Uterus (tissue), 4 donors: ENCODE data around the gene SORBS1. TPM values are rescaled to one million over a fixed set of nuclear protein-coding genes. Genes with fewer than 3 reads are reported as not detected.

Experiments
- DNase-seq, 2 donors: peaks; one replicate each; pipeline ENCODE4 v3.0.0-alpha.2; 2019 to 2020
- H3K27ac ChIP-seq, 2 donors: fragments of 200-600 bp; sonication (generic); 1 replicate in 1 of 2; 2 replicates in 1 of 2; pipeline ENCODE4 v1.5.1; 2016 to 2018
- H3K27me3 ChIP-seq, 2 donors: fragments of 200-600 bp; sonication (generic); one replicate each; pipeline ENCODE4 v1.5.1; 2018 to 2019; ENCODE audit warnings: control low read depth in 1 of 2
- H3K36me3 ChIP-seq, 2 donors: fragments of 200-600 bp; sonication (generic); one replicate each; pipeline ENCODE4 v1.5.1; 2019; ENCODE audit warnings: control low read depth in 1 of 2
- H3K4me1 ChIP-seq, 2 donors: fragments of 200-600 bp; sonication (generic); one replicate each; pipeline ENCODE4 v1.5.1; 2018 to 2019; ENCODE audit warnings: control low read depth in 1 of 2
- H3K4me3 ChIP-seq, 2 donors: fragments of 200-600 bp; sonication (generic); 1 replicate in 1 of 2; 2 replicates in 1 of 2; pipeline ENCODE4 v1.5.1; 2018 to 2019; ENCODE audit warnings: mild to moderate bottlenecking in 1 of 2
- H3K9me3 ChIP-seq, 2 donors: fragments of 200-600 bp; sonication (generic); one replicate each; pipeline ENCODE4 v1.5.1; 2019; ENCODE audit warnings: control low read depth in 1 of 2
- POLR2A ChIP-seq, 2 donors: fragments of 450-650 bp; IDR thresholded peaks; one replicate each; pipeline ENCODE4 v1.6.1; 2016; ENCODE audit warnings: antibody characterized with exemption in 2 of 2, mild to moderate bottlenecking in 1 of 2, moderate library complexity in 1 of 2
- intact Hi-C: fragments of 100-400 bp; cut with DNase I; formaldehyde crosslinking; loops from one replicate; pipeline ENCODE4 v1.15.1; 2023; ENCODE audit warnings: low total_unique reads
- total RNA-seq, 4 donors: library from RNA; depleted of rRNA in 3 of 4; stranded (reverse); fragments of >200 nt in 3 of 4; gene quantifications; one replicate each; pipeline versions ENCODE4 v1.1.0 to v1.2.4, GENCODE V29; 2014 to 2023
- TF ChIP-seq, protein P1 (sequence below), 4 experiments: fragments of 200-600 bp in 2 of 4; fragments of 450-650 bp in 2 of 4; sonication (generic) in 2 of 4; IDR thresholded peaks; one replicate each; pipeline ENCODE4 v1.5.1; 2016 to 2019; ENCODE audit warnings: antibody characterized with exemption in 4 of 4, mild to moderate bottlenecking in 2 of 4, moderate library complexity in 1 of 4
- donor health status: DM: yes; HTN: yes; CAD: no.

SORBS1 gene
- total RNA-seq, 4 donors from 2014 or later: 89.9 to 422 (median 271) TPM

DNA sequence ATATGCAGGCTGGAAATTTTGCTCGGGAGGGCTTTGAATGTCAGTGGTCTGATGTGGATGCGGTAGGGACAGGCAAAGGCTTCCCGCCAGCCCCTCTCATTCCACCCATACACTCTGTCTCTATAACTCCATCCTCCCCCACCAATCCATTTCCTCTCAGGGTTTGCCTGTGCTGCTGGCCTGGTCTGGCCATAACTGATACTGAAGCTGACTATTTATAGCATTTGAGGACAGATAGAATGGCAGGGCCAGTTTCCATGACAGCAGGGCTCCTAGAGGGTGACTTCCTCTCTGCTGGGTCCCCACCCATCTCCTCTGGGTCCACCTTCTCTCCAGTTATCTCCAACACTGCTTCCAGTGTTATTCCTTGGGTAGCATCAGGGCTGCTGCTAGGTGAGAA, 263.8 kb downstream of the SORBS1 start:
- intact Hi-C loops: no loop called here
- no peaks in the 10 kb centered on the region for H3K27me3 ChIP-seq
- no peak for DNase-seq

DNA sequence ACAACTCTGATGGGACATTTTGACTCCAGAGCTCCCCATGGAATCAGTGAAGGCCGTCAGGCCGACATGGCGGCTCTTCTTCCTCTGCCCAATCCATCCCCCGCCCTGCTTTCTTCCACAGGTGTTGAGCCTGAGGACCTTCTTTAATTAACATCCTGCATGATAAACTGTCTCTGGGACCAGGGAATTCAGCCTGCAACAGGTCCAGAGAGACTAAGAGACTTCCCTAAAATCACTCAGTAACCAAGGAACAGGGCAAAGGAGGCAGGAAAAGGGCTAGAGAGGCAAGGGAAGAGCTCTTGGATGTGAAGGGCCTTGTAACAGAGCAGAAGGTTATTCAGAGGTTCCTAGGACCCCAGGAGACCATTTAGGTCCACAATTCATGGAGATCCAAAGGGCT, 264.4 kb downstream of the SORBS1 start:
- H3K27ac ChIP-seq: no peak overlapping the region
- no peak for DNase-seq
- TF ChIP-seq POLR2A (IDR thresholded peaks at IDR 0.05): no peak
- TF ChIP-seq, protein P1, sequence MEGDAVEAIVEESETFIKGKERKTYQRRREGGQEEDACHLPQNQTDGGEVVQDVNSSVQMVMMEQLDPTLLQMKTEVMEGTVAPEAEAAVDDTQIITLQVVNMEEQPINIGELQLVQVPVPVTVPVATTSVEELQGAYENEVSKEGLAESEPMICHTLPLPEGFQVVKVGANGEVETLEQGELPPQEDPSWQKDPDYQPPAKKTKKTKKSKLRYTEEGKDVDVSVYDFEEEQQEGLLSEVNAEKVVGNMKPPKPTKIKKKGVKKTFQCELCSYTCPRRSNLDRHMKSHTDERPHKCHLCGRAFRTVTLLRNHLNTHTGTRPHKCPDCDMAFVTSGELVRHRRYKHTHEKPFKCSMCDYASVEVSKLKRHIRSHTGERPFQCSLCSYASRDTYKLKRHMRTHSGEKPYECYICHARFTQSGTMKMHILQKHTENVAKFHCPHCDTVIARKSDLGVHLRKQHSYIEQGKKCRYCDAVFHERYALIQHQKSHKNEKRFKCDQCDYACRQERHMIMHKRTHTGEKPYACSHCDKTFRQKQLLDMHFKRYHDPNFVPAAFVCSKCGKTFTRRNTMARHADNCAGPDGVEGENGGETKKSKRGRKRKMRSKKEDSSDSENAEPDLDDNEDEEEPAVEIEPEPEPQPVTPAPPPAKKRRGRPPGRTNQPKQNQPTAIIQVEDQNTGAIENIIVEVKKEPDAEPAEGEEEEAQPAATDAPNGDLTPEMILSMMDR (IDR thresholded peaks at IDR 0.05): no peak
- H3K9me3 ChIP-seq: no peaks in the 10 kb centered on the region
- intact Hi-C loops: no loop called here
- H3K36me3 ChIP-seq: no peaks in the 10 kb centered on the region
- no peak overlapping the region for H3K4me3 ChIP-seq
- no peaks in the 10 kb centered on the region for H3K4me1 ChIP-seq
- no peaks in the 10 kb centered on the region for H3K27me3 ChIP-seq

More for the DNA sequence above, 263.8 kb downstream of the SORBS1 start:
- no peaks in the 10 kb centered on the region for H3K4me1 ChIP-seq
- H3K27ac ChIP-seq: no peak overlapping the region
- no peak for TF ChIP-seq POLR2A (IDR thresholded peaks at IDR 0.05)
- TF ChIP-seq, protein P1 (IDR thresholded peaks at IDR 0.05): no peak
- H3K36me3 ChIP-seq: no peaks in the 10 kb centered on the region
- H3K9me3 ChIP-seq: no peaks in the 10 kb centered on the region
- H3K4me3 ChIP-seq: no peak overlapping the region

DNA sequence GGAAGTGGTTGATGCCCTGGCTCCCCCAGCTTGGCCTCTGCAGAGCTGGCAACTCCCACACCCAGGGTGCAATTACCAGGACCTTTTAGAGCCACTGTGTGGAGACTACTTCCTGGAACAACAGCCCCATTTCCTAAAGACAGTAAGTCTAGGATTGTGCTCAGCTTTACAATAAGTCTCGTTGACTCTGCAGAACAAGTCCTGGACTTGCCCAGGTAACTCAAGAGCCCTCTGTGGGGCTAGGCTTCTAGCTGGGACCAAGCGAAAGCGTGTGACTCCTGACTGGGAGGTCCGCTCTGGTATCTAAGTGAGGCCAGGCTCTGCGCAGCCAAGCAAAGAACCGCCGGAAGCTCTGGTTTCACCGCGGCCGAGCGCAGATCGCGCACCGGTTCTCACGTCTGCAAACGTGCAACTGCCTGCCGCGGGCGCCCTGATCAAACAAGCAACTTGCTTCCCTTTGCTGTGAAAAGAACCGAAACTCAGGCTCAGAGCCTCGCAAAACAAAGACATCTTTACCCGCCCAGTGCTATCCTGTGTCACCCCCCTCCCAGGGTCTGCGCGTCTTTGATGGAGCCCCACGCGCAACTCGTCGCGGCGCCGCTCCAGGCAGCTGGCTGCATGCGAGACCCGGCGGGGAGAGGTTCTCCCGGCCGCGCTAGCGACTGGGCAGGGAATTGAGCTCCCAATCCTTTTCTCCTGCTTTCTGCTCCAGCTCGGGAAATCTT, 266.0 kb downstream of the SORBS1 start:
- Histone ChIP-seq H3K36me3 (no peaks in the 10 kb centered on the region), H3K9me3 (no peaks in the 10 kb centered on the region), H3K4me3 (peak overlapping the region; percentile 10 to 40), H3K27ac (peak overlapping the region in 1 of 2 donors; percentile 35), H3K4me1 (no peaks in the 10 kb centered on the region), H3K27me3 (no peaks in the 10 kb centered on the region)
- TF ChIP-seq, protein P1 (IDR thresholded peaks at IDR 0.05): no peak
- no peak for TF ChIP-seq POLR2A (IDR thresholded peaks at IDR 0.05)
- DNase-seq: peak in 1 of 2 donors; percentile 46
- intact Hi-C loops: no loop called here

DNA sequence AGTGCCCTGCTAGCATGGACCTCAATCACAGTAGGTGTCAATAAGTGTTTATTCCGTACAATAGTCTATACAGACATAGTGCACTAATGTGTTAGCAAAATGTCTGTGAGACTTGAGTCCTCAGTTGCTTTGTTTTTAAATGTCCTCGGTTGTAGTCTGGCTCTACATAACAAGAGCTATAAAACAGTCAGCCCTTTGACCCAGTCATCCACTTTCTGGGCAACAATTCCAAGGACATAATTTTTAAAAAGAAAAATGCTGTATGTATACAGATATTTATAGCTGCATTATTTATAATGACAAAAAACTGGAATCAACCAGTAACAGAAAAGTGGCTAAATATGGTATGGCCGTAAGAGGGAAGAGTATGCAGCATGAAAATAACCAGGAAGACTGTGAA, 267.5 kb downstream of the SORBS1 start:
- Histone ChIP-seq H3K27me3 (no peaks in the 10 kb centered on the region), H3K27ac (peak overlapping the region in 1 of 2 donors; percentile 45), H3K4me3 (no peak overlapping the region), H3K36me3 (no peaks in the 10 kb centered on the region), H3K9me3 (no peaks in the 10 kb centered on the region), H3K4me1 (peaks cover 0 to 3% of the 10 kb centered on the region in 2 donors)
- TF ChIP-seq, protein P1 (IDR thresholded peaks at IDR 0.05): no peak
- no peak for TF ChIP-seq POLR2A (IDR thresholded peaks at IDR 0.05)
- intact Hi-C loops: no loop called here
- DNase-seq: no peak

DNA sequence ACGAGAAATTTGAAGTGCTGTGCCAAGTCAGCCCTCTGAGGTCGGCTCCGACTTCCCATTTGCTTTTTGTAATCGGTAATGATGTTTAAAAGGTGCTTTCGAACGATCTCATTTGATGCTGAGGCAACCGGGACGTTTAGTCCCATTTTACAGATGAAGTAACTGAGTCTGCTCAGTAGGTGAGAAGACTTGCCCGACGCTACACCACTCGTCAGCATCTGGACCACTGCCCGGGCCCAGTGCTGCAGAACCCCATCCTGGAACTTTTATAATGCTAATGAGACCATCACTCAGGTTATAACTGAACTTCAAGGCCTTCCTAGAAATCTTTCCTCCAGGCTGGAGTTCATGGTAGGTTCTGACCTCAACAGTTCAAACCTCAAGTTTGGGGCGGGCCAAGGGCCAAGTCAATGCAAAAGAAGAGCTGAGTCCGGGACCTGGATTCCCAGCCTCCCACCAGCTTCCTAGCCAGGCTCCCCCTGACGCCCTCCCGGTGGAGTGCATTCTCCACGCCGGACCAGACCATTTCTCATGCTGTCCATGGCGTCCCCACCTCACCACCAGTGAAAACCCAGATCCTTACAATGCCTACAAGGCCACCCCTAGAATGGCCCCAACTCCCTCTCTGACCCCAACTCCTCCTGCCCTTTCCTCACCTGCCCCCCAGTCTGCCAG, 269.7 kb downstream of the SORBS1 start:
- H3K9me3 ChIP-seq: no peaks in the 10 kb centered on the region
- H3K4me3 ChIP-seq: peak overlapping the region; percentile 79 to 83
- intact Hi-C loops: no loop called here

More for the DNA sequence above, 269.7 kb downstream of the SORBS1 start:
- DNase-seq: no peak
- no peak for TF ChIP-seq POLR2A (IDR thresholded peaks at IDR 0.05)
- TF ChIP-seq, protein P1 (IDR thresholded peaks at IDR 0.05): no peak
- Histone ChIP-seq H3K4me1 (peaks cover 0 to 3% of the 10 kb centered on the region in 2 donors), H3K27me3 (no peaks in the 10 kb centered on the region), H3K36me3 (no peaks in the 10 kb centered on the region), H3K27ac (peak overlapping the region; percentile 83 to 88)
